ENCODE measurements around the gene TXLNA.

GRCh38 chr1:32208469-32208868, 29.0 kb downstream of the TXLNA start:
- TF ChIP-seq POLR2A (IDR thresholded peaks at IDR 0.05) (no peak), CTCF (IDR thresholded peaks at IDR 0.05) (no peak), EP300 (IDR thresholded peaks at IDR 0.05) (no peak)

Measured in ovary (tissue), 3 donors.